Muscle layer of colon (tissue), 2 donors: ENCODE data around the gene SH3RF3.

Source experiments
- H3K27ac ChIP-seq: one replicate; pipeline ENCODE4 v1.7.0; 2013; ENCODE audit warnings: low read depth, mild to moderate bottlenecking, low read length, moderate library complexity
- H3K27me3 ChIP-seq, 2 donors: one replicate each; pipeline ENCODE4 v1.7.0; 2013; ENCODE audit warnings: low read length in 2 of 2, mild to moderate bottlenecking in 2 of 2; ENCODE audit not compliant: insufficient read depth in 2 of 2, control insufficient read depth in 1 of 2
- H3K36me3 ChIP-seq: one replicate; pipeline ENCODE4 v1.7.0; 2013; ENCODE audit warnings: mild to moderate bottlenecking, low read length; ENCODE audit not compliant: insufficient read depth
- H3K4me1 ChIP-seq: one replicate; pipeline ENCODE4 v1.7.0; 2013; ENCODE audit warnings: mild to moderate bottlenecking, low read length; ENCODE audit not compliant: insufficient read depth
- H3K4me3 ChIP-seq, 2 donors: one replicate each; pipeline ENCODE4 v1.7.0; 2013; ENCODE audit warnings: low read length in 2 of 2, low read depth in 1 of 2, mild to moderate bottlenecking in 1 of 2, moderate library complexity in 1 of 2
- H3K9ac ChIP-seq: one replicate; pipeline ENCODE4 v1.7.0; 2013; ENCODE audit warnings: low read length
- H3K9me3 ChIP-seq: one replicate; pipeline ENCODE4 v1.7.0; 2013; ENCODE audit warnings: mild to moderate bottlenecking, low read length
- donor health status: abdominal sarcoma.
- donor health status: Adenocarcinoma of cecum.

SH3RF3 gene

DNA sequence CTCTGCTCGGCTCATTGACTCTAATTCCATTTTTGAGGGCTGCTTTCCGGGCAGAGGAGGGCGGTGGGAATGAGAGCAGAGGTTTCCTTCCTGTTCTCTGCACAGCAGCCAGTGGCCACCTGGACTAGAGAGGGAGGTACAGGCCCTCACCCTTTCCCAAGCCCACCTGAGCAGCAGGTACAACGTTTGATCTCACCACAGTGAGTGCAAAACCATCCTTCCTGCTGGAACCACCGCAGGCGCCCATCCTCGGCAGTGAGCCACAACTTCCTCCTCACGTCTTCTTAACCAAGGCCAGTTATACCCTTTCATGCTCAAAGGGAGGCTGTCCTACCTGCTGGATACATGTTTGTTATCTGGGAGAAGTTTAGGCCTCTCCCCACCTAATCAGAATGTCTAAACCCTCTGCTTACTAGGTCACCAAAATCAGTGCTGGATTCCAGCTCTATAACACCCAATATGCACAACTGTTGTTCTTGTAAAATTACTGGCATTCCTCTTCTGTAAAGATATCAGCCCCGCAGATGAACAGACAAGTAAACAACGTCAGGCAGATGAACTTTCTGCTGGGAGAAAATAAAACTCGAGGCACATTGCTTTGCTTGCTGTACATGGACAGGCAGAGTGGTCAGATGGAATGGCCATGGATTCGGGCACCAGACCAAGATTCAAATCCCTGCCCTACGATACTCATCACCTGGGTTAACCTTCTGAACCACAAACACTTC is 191.4 kb downstream of the SH3RF3 start:
- no peak overlapping the region for H3K4me3 ChIP-seq
- H3K27ac ChIP-seq: no peak overlapping the region
- H3K36me3 ChIP-seq: no peaks in the 10 kb centered on the region
- no peak overlapping the region for H3K9ac ChIP-seq
- H3K9me3 ChIP-seq: no peaks in the 10 kb centered on the region
- H3K27me3 ChIP-seq: peaks cover 0 to 4% of the 10 kb centered on the region in 2 donors
- peaks cover 39% of the 10 kb centered on the region for H3K4me1 ChIP-seq

DNA sequence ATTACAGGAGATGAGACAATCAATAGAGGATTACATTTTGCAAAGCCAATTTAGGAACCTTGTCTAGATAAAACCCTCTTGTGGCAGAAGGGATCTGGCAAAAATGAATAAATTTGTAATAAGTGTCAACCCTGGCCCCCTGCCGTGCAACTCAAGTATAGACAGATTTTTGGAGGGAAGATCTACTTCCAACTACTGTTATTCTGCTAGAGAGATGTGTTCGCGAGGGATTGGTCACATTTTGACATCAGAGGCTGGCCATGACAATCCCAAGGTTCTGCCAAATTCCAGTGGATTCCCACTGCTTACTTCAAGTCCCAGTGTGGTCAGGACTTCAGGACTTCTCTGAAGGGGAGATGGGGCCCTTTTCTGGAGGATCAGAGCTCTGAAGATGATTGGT is 192.6 kb downstream of the SH3RF3 start:
- no peak overlapping the region for H3K9ac ChIP-seq
- H3K9me3 ChIP-seq: no peaks in the 10 kb centered on the region
- peaks cover 39% of the 10 kb centered on the region for H3K4me1 ChIP-seq
- H3K36me3 ChIP-seq: no peaks in the 10 kb centered on the region
- H3K27me3 ChIP-seq: no peaks in the 10 kb centered on the region
- H3K4me3 ChIP-seq: no peak overlapping the region
- no peak overlapping the region for H3K27ac ChIP-seq

DNA sequence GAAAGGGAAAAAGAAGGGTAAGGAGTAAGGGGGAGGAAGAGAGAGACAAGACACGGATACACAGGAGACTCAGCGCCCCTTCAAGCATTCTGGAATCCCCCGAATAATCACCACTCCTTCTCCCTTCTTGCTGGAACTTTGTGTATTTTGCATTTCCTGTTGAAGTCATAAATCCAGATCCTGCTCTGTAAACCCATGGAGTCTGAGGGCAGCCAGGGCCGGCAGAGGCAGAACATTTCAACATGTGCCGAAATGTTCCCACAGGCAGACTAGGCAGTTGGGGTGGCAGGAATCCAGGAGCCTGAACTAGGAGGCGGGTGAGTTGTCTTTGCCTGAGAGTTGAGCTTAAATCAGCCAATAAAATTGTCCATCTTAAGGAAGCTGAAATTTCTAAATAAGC is 193.1 kb downstream of the SH3RF3 start:
- Histone ChIP-seq H3K27ac (no peak overlapping the region), H3K36me3 (no peaks in the 10 kb centered on the region), H3K4me1 (peaks cover 39% of the 10 kb centered on the region), H3K4me3 (no peak overlapping the region), H3K27me3 (no peaks in the 10 kb centered on the region), H3K9ac (no peak overlapping the region), H3K9me3 (no peaks in the 10 kb centered on the region)

GRCh38 chr2:109322641-109323040 is 193.6 kb downstream of the SH3RF3 start:
- no peaks in the 10 kb centered on the region for H3K36me3 ChIP-seq
- peaks cover 39% of the 10 kb centered on the region for H3K4me1 ChIP-seq
- H3K9ac ChIP-seq: no peak overlapping the region
- H3K27me3 ChIP-seq: no peaks in the 10 kb centered on the region
- no peaks in the 10 kb centered on the region for H3K9me3 ChIP-seq
- H3K4me3 ChIP-seq: no peak overlapping the region
- no peak overlapping the region for H3K27ac ChIP-seq

DNA sequence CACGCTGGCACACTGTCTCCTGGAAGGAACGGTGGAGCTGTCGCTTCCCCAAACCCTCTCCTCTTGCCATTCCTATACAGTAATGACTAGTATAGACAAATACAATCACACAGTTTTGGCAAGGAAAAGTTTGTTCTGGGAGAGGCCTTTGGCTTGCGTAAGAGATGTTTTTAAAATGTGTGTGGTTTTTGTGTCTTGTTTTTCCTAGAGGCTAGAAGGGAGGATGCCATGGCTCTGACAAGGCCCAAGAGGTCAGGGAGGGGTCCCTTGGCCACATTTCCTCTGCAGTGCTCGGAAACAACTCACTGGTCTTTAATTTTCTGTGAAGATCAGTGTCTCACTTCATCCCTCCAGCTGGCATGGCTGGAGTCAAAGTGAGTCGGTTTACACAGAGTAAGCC is 195.9 kb downstream of the SH3RF3 start:
- Histone ChIP-seq H3K9me3 (no peaks in the 10 kb centered on the region), H3K27ac (no peak overlapping the region), H3K9ac (no peak overlapping the region), H3K27me3 (no peaks in the 10 kb centered on the region), H3K4me1 (peaks cover 21% of the 10 kb centered on the region), H3K4me3 (no peak overlapping the region), H3K36me3 (no peaks in the 10 kb centered on the region)

GRCh38 chr2:109325570-109325969 is 196.6 kb downstream of the SH3RF3 start:
- Histone ChIP-seq H3K9ac (no peak overlapping the region), H3K27ac (no peak overlapping the region), H3K4me1 (peaks cover 21% of the 10 kb centered on the region), H3K9me3 (no peaks in the 10 kb centered on the region), H3K36me3 (no peaks in the 10 kb centered on the region), H3K27me3 (no peaks in the 10 kb centered on the region), H3K4me3 (no peak overlapping the region)

DNA sequence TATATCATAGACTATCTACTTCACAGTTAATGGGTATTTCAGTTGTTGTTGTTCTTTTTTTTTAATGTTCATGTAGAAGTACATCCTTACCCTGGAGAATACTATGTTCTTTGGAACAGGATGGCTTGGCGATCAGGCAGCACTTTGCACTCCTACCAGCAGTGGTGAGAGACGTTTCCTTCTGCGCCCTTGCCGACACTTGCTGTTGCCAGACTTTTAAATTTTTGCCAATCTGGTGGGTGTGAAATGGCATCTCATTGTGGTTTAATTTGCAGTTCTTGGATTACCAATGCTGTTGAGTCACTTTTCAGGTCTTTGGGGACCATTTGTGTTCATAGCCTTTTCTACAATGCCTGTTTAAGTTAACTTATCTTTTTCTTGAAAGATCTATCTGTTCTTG is 197.3 kb downstream of the SH3RF3 start:
- Histone ChIP-seq H3K36me3 (no peaks in the 10 kb centered on the region), H3K4me3 (no peak overlapping the region), H3K4me1 (peaks cover 21% of the 10 kb centered on the region), H3K27me3 (no peaks in the 10 kb centered on the region), H3K27ac (no peak overlapping the region), H3K9me3 (no peaks in the 10 kb centered on the region), H3K9ac (no peak overlapping the region)

- Histone ChIP-seq H3K4me3 (no peak overlapping the region), H3K9me3 (no peaks in the 10 kb centered on the region), H3K27ac (no peak overlapping the region), H3K9ac (no peak overlapping the region), H3K36me3 (no peaks in the 10 kb centered on the region), H3K4me1 (peaks cover 13% of the 10 kb centered on the region), H3K27me3 (no peaks in the 10 kb centered on the region)
Measured at GRCh38 chr2:109330056-109330455, 201.1 kb downstream of the SH3RF3 start.

- H3K4me1 ChIP-seq: peaks cover 13% of the 10 kb centered on the region
- H3K36me3 ChIP-seq: no peaks in the 10 kb centered on the region
- no peak overlapping the region for H3K9ac ChIP-seq
- H3K27me3 ChIP-seq: no peaks in the 10 kb centered on the region
- no peak overlapping the region for H3K27ac ChIP-seq
- H3K4me3 ChIP-seq: no peak overlapping the region
- H3K9me3 ChIP-seq: no peaks in the 10 kb centered on the region
Measured at GRCh38 chr2:109331081-109331480, 202.1 kb downstream of the SH3RF3 start.

GRCh38 chr2:109331896-109332848 is 203.2 kb downstream of the SH3RF3 start:
- Histone ChIP-seq H3K9me3 (no peaks in the 10 kb centered on the region), H3K4me3 (peak overlapping the region in 1 of 2 donors; percentile 25), H3K36me3 (no peaks in the 10 kb centered on the region), H3K27me3 (no peaks in the 10 kb centered on the region), H3K4me1 (peaks cover 13% of the 10 kb centered on the region), H3K27ac (no peak overlapping the region), H3K9ac (no peak overlapping the region)

GRCh38 chr2:109332880-109333279 is 203.9 kb downstream of the SH3RF3 start:
- H3K9ac ChIP-seq: no peak overlapping the region
- no peaks in the 10 kb centered on the region for H3K36me3 ChIP-seq
- H3K27ac ChIP-seq: no peak overlapping the region
- no peaks in the 10 kb centered on the region for H3K9me3 ChIP-seq
- H3K27me3 ChIP-seq: no peaks in the 10 kb centered on the region
- H3K4me3 ChIP-seq: peak overlapping the region in 1 of 2 donors; percentile 25
- peaks cover 13% of the 10 kb centered on the region for H3K4me1 ChIP-seq
